ENCODE results near the gene PDE4D. TPM values are rescaled to one million over a fixed set of nuclear protein-coding genes. Genes with fewer than 3 reads are reported as not detected.
"Not testable (repeated sequence)": the region's sequence is repeated elsewhere in the genome, so short reads cannot be mapped to it uniquely, and the experiment has no call there.

The PDE4D gene
- total RNA-seq, 1 experiment from 2014 or later: 15.0 TPM

DNA sequence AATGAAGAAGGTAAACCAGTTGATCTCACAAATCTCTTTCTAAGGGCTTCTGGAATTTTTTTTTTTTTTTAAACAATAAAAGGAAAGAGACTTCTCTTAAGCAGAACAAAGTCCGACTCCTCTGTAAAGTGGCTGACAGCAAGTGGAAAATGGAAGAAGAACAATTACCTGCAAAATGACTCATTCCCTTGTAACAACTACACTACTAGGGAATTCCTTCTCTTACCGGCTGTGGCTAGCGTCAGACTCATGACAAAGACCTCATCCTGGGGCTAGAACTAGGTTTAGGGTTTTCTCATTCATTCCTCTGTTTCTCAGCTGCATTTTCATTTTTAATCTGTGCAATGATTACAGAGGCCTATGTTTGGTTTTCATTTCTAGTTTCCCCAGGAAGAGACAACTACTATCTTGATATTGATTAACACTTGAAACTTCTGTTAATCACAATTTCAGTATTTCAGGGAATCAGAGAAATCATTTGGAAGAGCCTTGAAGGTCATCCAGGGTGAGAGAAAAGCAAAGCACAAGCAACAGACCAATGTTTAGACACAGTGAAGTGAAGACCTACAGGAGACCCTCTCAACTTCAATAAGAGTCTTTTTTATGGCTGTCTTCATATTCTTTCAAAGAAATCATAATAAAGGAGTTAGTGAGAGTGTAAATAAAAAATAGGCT lies 872.8 kb downstream of the PDE4D start:
- DNase-seq (ENCODE audit: low spot score): no peak

DNA sequence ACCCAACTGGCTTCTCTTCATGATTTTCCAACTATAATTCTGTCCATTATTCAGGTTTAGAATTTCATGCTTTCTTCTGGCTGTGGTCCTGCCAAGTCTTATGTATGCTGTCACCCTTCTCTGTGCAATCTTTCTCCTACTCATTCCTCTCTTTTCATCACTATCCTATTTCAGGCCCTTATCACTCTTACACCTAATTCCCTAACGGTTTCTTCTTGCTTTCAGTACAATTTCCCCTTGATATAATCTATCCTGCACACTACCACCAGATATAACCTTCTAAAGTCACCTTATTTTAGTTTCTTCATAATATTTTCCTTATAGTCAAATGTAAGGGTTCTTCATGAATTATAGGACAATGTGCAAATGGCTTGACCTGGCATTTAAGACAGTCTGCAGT lies 874.4 kb downstream of the PDE4D start:
- DNase-seq (ENCODE audit: low spot score): no peak

DNA sequence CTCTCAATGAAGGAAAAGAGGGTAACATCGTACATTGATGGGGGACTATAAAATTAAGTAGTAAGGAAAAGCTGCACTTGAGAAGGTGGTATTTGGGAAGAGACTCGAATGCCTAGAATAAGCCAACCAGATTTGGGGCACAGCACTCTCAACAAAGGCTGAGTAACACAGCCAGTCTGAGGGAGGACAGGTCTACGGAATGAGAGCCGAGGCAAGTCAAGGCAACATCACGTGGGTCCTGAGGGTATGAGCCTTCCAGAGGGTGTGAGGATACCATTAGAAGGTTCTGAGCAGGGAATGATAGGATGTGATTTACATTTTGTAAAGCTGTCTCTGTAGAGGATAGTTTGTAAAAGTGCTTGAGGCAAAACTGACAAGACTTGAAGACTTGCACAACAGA lies 876.6 kb downstream of the PDE4D start:
- no peak for DNase-seq (ENCODE audit: low spot score)

DNA sequence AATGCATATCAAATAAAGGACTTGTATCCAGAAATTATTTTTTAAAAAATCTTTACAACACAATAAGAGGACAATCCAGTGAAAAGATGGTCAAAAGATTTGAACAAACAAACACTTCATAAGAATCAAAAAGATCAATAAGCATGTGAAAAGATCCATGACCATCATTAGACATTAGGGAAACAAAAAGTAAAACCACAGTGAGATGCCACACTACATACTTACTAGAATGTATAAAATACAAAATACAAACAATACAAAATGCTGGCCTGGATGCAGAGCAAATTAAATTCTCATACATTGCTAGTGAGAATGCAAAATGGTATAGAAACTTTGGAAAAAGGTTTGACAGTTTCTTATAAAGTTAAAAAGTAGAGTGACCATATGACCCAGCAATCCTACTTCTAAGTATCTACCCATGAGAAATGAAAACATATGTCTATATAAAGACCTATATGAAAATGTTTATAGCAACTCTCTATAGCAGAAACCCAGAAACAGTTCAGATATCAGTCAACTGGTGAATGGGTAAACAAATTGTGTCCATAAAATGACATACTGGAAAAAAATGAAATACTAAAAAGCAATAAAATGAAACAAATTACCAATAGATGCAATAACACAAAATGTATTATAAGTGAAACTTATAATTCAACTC lies 884.6 kb downstream of the PDE4D start:
- DNase-seq (ENCODE audit: low spot score): no peak

DNA sequence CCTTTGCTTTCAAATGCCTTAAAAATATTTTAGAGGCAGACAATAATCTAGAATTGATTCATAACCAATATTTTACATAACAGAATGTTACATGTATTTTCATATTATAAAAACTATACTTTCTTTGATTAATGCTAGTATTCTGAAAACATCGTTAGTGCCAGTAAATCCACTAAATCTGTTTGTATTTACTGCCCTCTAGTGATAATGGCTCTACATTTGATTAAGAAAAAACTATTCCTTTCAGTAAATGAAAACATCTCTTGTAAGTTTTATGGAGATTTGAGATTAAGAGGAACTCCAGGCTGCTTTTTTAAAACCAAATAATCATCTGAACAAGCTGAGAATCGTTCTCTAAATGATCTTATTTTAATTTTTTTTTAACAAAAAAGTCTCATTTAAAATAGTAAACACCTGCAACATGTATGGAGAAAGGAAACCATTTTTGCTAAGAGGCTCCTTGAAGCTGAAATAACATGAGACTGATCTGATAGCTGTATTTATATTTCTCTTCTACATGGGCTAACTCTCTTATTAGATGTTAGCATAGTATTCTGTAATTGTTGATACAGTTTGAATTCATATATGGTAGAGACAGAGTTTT lies 886.0 kb downstream of the PDE4D start:
- DNase-seq (ENCODE audit: low spot score): peak; percentile 48

DNA sequence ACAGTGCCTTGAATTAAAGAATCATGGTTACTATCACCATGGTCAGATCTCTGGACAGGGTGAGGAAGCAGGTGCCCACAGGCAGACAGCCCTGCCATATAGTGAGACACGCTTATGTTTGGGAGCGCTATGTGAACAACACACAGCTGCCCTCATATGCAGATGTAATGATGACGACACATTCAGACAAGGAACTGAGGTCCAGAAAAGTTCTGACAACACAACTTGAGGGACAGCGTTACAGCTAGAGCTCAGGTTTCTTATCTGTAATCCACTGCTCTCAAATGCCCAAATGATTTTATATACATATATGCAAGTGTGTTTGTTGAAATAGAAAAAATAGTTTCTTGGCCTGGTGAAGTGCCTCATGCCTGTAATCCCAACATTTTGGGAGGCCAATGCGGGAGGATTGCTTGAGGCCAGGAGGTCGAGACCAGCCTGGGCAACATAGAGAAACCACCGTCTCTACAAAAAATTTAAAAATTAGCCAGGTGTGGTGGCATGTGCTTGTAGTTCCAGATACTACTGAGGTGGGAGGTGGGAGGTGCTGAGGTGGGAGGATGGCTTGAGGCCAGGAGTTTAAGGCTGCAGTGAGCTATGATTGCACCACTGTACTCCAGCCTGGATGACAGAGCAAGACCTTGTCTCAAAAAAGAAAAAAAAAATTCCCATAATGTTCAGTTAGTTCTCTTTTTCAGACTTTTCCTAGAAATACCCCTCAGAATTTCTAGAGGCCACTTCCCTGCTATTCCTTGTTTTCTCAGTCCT lies 887.4 kb downstream of the PDE4D start:
- no peak for DNase-seq (ENCODE audit: low spot score)

DNA sequence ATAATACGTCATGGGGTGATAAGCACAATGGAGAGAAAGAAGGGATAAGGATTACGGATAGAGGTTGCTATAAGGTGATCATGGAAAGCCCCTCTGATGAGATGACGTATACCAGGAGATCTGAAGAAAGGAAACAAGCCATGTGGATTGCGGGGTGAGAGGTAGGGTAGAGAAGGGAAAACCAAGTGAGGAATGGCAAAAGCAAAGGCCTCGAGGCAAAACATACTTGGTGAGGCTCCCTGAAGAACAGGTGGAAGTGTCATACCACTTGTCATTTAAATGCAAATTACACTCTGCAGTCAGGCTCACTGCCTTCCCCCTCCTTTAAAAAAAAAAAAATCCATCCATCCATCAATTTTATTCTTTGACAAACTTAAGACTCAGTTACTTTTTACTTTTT lies 889.9 kb downstream of the PDE4D start:
- DNase-seq (ENCODE audit: low spot score): no peak

DNA sequence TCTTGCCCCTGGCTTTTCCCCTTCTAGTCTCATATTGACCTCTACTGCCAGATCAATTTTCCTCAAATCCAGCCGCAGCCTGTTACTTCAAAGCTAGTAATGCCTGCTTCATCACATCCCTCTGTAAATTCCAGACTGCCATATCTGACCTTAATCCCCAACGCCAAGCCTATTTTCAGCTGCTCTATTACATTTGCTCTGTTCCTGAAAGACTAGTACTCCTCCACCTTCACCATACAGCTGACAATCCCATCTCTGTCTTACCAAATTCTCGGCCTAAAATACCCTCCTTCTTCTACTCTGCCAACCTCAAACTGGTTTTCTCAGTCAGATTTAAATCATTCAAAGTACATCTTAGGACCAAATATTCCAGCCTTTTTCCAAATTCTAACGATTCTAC lies 890.4 kb downstream of the PDE4D start:
- no peak for DNase-seq (ENCODE audit: low spot score)

DNA sequence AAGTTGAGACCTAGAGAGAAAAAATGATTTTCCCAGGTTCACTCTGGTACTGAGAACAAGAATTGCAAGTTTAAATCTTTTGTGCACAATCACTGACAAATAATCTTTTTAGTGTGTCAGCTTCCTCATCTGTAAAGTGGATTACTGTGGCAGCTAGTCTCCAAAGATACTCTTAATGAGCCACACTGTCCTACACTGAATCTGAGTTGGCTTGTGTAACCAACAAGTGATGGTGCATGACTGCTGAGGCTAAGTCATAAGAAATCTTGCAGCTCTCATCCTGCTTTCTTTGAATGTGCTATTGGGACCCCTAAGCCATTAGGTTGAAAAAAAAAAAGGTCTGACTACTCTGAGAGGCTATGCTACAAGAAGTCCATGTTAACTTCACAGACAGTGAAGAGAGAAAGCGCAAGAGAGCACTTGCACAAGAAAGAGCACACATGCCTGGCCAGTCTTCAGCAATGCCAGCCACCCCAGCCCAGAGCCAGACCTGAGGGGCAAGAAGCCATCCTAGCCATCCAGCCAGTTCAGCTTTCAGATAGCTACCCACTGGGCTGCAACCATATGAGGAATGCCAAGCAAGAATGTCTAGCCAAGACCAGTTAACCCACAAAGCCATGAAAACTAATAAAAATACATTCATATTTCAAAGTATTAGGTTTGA lies 891.2 kb downstream of the PDE4D start:
- no peak for DNase-seq (ENCODE audit: low spot score)

DNA sequence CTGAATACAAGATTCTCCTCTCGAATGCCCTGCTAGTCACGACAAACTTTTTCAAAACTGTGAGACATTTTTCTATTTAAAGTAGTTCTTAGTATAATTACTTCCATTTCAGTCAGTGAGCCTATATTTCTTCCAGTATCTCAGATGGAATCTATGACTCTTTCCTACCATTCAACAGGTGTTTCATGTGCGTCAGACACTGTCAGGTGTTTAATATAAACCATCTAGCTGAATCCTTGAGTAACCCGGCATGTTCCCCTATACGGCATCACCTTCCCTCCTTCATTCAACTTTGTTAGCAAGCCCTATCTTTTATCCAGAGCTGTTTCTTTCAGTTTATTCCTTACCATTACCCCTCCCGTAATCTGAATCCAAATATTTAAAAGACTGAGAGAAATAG lies 891.8 kb downstream of the PDE4D start:
- no peak for DNase-seq (ENCODE audit: low spot score)

DNA sequence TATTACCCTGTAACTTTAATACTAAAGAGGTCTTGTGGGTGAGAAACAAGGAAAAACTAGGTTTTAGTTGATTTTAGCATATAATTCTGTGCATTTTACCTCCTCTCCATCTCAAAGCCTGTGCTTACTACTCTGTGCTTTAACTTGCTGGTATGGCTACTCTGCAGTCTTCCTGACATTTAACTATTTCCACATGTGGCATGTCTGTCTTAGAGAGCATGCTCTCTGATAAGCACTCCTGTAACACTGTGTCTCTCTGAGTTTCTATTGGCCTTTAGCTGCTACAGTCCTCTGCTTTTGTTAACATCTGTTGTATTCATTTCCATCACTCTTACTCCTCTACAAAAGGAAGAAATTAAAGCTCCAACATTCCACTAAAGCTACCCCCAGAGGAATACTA lies 892.4 kb downstream of the PDE4D start:
- no peak for DNase-seq (ENCODE audit: low spot score)

DNA sequence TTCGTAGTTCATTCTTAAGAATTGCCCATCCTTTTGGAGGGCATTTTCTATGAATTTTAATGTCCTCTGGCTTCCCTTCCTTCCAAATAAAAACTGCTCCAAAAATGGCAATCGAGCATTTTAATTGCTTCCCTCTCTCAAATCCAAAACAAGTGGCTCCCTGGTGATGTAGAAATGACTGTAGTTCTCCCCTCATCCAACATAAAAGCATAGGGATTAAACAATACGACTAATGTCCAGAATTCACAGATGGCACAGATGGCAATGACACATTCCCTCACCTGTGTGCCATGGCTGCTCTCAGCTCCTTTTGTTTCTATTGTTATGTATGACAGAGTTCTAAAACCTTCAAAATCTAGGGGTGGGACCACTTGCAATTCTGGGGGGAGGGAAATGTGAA lies 893.3 kb downstream of the PDE4D start:
- no peak for DNase-seq (ENCODE audit: low spot score)

DNA sequence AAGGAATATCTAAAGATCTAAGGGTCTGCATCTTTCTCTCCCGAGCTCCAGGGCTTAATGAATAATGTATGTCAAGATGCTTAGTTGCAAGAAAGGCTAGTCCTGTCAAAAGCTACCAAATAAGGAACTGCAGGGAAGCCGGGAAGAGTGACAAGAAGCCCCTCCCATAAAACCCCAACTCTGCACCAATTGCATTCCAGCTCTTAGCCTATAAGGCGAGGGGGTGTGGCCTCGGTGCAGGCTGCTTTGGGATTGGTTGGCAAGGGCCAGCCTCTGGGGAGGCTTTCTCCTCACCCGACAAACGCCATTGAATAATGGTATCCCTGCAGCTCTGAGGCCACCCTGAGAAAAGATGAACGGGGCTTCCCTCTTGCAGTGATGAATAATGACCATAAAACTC lies 893.7 kb downstream of the PDE4D start:
- DNase-seq (ENCODE audit: low spot score): no peak

DNA sequence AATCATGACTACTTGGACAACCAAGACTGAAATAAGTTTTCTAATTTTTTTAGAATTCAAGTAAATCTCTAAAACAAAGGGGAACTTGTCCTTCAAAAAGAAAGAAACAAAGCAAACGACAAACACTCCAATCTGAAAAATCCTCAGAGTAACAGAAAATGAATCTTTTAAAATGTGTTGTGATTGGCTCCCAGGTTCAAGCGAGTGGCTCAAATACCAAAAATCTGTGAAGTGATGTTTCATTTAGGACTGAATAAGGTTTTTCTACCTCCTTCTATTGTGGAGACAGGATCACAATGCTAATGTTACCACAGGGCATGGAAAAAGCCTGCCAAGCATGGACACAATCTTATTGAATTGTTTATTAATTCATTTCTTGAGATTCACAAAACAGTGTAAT lies 895.0 kb downstream of the PDE4D start:
- DNase-seq (ENCODE audit: low spot score): no peak

DNA sequence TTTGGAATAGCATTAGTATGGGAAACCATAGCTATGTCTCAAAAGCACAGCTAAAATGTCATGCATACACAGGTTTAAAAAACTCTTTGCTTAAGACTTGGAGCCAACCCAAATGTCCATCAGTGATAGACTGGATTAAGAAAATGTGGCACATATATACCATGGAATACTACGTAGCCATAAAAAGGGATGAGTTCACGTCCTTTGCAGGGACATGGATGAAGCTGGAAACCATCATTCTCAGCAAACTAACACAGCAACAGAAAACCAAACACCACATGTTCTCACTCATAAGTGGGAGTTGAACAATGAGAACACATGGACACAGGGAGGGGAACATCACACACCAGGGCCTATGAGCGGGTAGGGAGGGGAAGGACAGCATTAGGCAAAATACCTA lies 897.7 kb downstream of the PDE4D start:
- not testable (repeated sequence) for DNase-seq (ENCODE audit: low spot score)

DNA sequence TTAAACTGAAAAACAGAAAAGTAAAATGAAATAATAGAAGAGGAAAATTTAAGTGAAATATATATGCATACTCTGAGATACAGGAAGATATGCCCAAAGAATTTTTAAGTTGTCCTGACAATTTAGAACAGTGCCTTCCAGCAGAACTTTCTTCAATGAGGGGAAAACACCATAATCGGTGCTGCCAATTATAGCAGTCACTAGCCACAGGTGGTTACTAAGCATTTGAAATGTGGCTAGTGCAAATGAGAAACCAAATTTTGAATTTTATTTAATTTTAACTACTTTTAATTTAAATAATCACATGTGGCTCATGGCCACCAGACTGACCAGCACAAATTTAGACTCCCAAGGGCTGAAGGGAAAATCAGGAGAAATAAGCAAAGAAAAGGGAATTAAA lies 900.1 kb downstream of the PDE4D start:
- DNase-seq (ENCODE audit: low spot score): no peak

DNA sequence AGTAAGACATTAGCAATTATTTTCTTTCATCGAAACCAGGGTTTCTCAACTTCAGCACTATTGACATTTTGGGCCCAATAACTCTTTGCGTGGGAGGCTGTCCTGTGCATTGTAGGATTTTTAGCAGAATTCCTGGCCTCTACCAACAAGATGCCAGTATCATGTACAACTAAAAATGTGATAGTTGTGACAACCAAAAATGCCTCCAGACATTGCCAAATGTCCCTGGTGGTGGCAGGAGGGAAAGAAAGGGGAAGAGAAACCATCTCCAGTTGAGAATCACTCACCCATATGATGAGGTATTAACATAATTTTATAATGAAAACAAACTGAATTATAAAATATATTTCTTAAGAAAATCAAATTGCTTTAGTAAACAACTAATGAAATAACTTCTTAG lies 904.6 kb downstream of the PDE4D start:
- DNase-seq (ENCODE audit: low spot score): no peak

DNA sequence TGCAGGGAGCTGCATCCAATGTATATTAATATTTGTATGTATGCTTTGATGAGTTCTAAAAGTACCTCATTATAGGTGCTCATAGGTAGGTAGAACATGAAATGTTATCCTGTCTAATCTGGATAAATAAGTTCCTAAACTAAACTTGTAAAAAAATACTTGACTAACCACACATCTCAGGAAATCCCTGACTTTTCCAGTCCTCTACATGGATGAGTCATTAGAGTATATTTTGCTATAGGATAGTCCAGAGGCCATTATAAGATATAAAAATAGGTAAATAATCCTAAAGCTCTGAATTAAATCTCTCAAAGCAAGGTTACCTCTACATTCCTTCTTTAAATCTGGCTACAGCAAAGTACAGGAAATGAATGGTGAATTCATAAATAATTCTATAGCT lies 906.3 kb downstream of the PDE4D start:
- no peak for DNase-seq (ENCODE audit: low spot score)

DNA sequence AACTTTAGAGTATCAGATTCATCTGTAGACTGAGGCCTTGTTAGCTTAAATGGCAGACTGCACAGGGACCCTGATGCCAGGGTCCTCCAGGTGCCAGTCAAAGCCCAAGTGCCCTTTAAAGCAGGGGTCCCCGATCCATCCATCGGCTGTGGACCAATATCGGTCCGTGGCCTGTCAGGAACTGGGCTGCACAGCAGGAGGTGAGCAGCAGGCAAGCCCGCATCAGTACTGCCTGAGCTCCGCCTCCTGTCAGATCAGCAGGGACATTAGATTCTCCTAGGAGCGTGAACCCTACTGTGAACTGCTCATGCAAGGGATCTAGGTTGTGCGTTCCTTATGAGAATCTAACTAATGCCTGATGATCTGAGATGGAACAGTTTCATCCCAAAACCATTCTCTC lies 907.2 kb downstream of the PDE4D start:
- no peak for DNase-seq (ENCODE audit: low spot score)

DNA sequence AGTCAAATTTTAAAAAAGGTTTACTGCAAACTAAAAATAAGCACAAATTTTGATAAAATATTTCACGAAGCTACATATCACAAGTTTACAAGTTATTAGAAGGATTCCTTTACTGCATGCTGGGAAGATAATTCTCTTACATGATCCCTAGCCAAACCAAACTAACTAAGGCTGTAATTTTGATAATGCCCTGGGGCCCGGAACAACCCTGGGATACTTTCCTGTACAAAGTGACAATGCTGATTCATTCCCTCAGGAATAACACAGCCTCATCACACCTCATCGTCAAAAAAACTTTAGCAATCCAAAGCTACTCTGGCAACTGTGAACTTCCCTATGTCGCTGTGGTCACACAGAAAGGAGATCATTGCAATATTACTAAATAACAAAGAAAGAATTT lies 907.8 kb downstream of the PDE4D start:
- DNase-seq (ENCODE audit: low spot score): no peak

DNA sequence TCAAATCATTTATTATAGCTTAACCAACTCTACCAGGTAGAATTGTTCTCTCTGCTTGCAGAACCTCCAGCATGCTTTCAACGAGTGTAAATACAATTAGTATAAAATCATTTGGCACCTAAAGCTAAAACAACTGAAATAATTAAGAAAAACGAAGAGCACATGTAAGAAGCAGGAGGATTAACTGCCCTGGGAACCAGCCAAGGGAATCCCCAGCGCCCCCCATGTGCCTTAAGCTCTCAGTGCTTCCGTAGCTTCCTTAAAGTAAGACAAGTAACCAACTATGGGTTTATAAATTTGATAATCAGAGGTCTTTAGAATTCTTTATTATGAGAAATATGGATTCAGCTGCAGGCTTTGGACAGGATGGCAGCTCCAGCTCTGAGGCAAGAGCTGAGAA lies 908.2 kb downstream of the PDE4D start:
- no peak for DNase-seq (ENCODE audit: low spot score)
